Ectodermal cell (in vitro differentiated cells): ENCODE measurements around the gene ERFE.
"Not testable (repeated sequence)": the region's sequence is repeated elsewhere in the genome, so short reads cannot be mapped to it uniquely, and the experiment has no call there.

Experiments used
- H3K27ac ChIP-seq: 2 replicates; pipeline ENCODE4 v1.7.0; 2013; ENCODE audit warnings: mild to moderate bottlenecking, low read depth, low read length; ENCODE audit not compliant: insufficient read depth, poor library complexity, severe bottlenecking
- H3K27me3 ChIP-seq: 2 replicates; pipeline ENCODE4 v1.7.0; 2013; ENCODE audit warnings: mild to moderate bottlenecking, low read length; ENCODE audit not compliant: insufficient read depth, control insufficient read depth, poor library complexity, severe bottlenecking
- H3K36me3 ChIP-seq: one replicate; pipeline ENCODE4 v1.7.0; 2013; ENCODE audit warnings: low read length; ENCODE audit not compliant: control insufficient read depth, insufficient read depth
- H3K4me1 ChIP-seq: one replicate; pipeline ENCODE4 v1.7.0; 2013; ENCODE audit warnings: low read length; ENCODE audit not compliant: control insufficient read depth, insufficient read depth
- H3K4me3 ChIP-seq: 2 replicates; pipeline ENCODE4 v1.7.0; 2013; ENCODE audit warnings: low read depth, low read length, control low read depth; ENCODE audit not compliant: insufficient read depth
- H3K9me3 ChIP-seq: 2 replicates; pipeline ENCODE4 v1.7.0; 2013; ENCODE audit warnings: mild to moderate bottlenecking, low read length, moderate library complexity; ENCODE audit not compliant: control insufficient read depth
- WGBS, 2 experiments: methylation state at CpG; one replicate each; pipeline ENCODE4 v1.1.7; 2013; ENCODE audit warnings: missing lambda C conversion rate in 2 of 2; 5-methylcytosine and 5-hydroxymethylcytosine counted together

ERFE gene

GRCh38 chr2:238171072-238171431 is 12.3 kb downstream of the ERFE start:
- H3K4me3 ChIP-seq, H3K27ac ChIP-seq, H3K4me1 ChIP-seq, H3K27me3 ChIP-seq, H3K9me3 ChIP-seq: not testable (repeated sequence)
- H3K36me3 ChIP-seq, result peaks cover 25% of the 10 kb centered on the region
- 89 to 93% methylated on average over 5 of the region's 5 CpGs for WGBS, 2 experiments

- H3K9me3 ChIP-seq, result no peaks in the 10 kb centered on the region
- WGBS, 2 experiments, result 96 to 98% methylated on average over 9 of the region's 9 CpGs
- no peaks in the 10 kb centered on the region for H3K4me1 ChIP-seq
- no peak overlapping the region for H3K27ac ChIP-seq
- H3K36me3 ChIP-seq, result peaks cover 25% of the 10 kb centered on the region
- H3K4me3 ChIP-seq, result no peak overlapping the region
- no peaks in the 10 kb centered on the region for H3K27me3 ChIP-seq
Observed at GRCh38 chr2:238171575-238172187, 12.9 kb downstream of the ERFE start.

GRCh38 chr2:238172439-238172838 is 13.7 kb downstream of the ERFE start:
- Histone ChIP-seq H3K9me3 (no peaks in the 10 kb centered on the region), H3K27ac (no peak overlapping the region)
- 92 to 94% methylated on average over 14 of the region's 14 CpGs for WGBS, 2 experiments

GRCh38 chr2:238173692-238174091 is 14.9 kb downstream of the ERFE start:
- WGBS, 2 experiments, result 93 to 100% methylated on average over 2 of the region's 2 CpGs
- H3K36me3 ChIP-seq, result peaks cover 31% of the 10 kb centered on the region
- H3K27me3 ChIP-seq, result no peaks in the 10 kb centered on the region
- H3K4me3 ChIP-seq, result no peak overlapping the region
- H3K27ac ChIP-seq, result no peak overlapping the region
- no peaks in the 10 kb centered on the region for H3K4me1 ChIP-seq
- H3K9me3 ChIP-seq, result no peaks in the 10 kb centered on the region

More at GRCh38 chr2:238172439-238172838, 13.7 kb downstream of the ERFE start:
- Histone ChIP-seq H3K4me3 (no peak overlapping the region), H3K27me3 (no peaks in the 10 kb centered on the region), H3K36me3 (peaks cover 25% of the 10 kb centered on the region), H3K4me1 (no peaks in the 10 kb centered on the region)

DNA sequence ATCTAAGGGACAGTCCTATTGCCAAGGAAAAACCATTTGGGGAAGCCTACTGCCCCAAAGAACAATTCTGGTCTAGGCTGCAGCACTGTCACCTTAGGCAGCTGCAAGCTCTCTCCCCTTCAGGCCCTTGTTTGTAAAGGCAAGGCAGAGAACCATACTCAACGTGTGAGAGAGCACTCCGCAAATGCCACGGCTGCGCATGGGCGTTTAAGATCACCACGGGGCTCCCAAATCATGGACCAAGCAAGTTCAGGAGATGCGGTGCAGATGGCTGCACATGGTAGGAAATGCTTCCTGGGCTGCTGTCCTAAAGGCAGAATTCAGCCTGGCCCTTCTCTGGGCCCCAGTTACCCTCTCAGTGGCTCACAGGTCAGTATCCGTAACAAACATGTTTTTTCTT is 15.5 kb downstream of the ERFE start:
- no peak overlapping the region for H3K27ac ChIP-seq
- no peaks in the 10 kb centered on the region for H3K9me3 ChIP-seq
- peaks cover 33% of the 10 kb centered on the region for H3K36me3 ChIP-seq
- H3K4me3 ChIP-seq, result no peak overlapping the region
- 95 to 96% methylated on average over 8 of the region's 8 CpGs for WGBS, 2 experiments
- H3K4me1 ChIP-seq, result no peaks in the 10 kb centered on the region
- no peaks in the 10 kb centered on the region for H3K27me3 ChIP-seq

DNA sequence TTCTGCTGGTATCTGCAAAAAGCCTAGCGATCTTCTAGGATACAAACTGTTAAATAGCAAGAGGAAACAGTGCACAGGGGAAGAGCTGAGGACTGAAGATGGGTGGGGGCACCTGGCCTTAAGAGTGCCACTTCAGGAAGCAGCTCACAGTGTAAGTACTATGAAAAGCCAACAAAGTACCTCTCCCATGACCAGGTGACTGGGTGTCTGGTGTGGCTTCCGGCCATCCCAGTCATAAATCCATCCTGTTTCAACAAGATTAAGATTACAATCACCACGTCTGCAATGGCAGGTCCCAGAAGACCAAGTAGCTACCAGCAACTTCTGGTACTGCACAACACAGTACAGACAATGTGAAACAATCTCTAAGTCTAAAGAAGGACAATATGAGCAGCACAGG is 15.9 kb downstream of the ERFE start:
- Histone ChIP-seq H3K4me3 (no peak overlapping the region), H3K9me3 (no peaks in the 10 kb centered on the region), H3K27me3 (no peaks in the 10 kb centered on the region), H3K4me1 (no peaks in the 10 kb centered on the region), H3K27ac (no peak overlapping the region), H3K36me3 (peaks cover 33% of the 10 kb centered on the region)
- WGBS, 2 experiments, result 95 to 97% methylated on average over 3 of the region's 3 CpGs

GRCh38 chr2:238176613-238177012 is 17.8 kb downstream of the ERFE start:
- Histone ChIP-seq H3K27me3 (no peaks in the 10 kb centered on the region), H3K4me3 (no peak overlapping the region), H3K27ac (no peak overlapping the region), H3K36me3 (peaks cover 48% of the 10 kb centered on the region), H3K4me1 (no peaks in the 10 kb centered on the region), H3K9me3 (no peaks in the 10 kb centered on the region)

- 96 to 97% methylated on average over 5 of the region's 5 CpGs for WGBS, 2 experiments
- Histone ChIP-seq H3K27ac (no peak overlapping the region), H3K4me1 (no peaks in the 10 kb centered on the region), H3K9me3 (no peaks in the 10 kb centered on the region), H3K36me3 (peaks cover 66% of the 10 kb centered on the region), H3K4me3 (no peak overlapping the region), H3K27me3 (no peaks in the 10 kb centered on the region)
Observed at GRCh38 chr2:238180554-238180953, 21.8 kb downstream of the ERFE start.

GRCh38 chr2:238182362-238182761 is 23.6 kb downstream of the ERFE start:
- H3K4me1 ChIP-seq, result no peaks in the 10 kb centered on the region
- no peaks in the 10 kb centered on the region for H3K9me3 ChIP-seq
- WGBS, 2 experiments, result 96% methylated on average over 6 of the region's 6 CpGs
- H3K27ac ChIP-seq, result no peak overlapping the region
- no peak overlapping the region for H3K4me3 ChIP-seq
- H3K27me3 ChIP-seq, result no peaks in the 10 kb centered on the region
- H3K36me3 ChIP-seq, result peaks cover 71% of the 10 kb centered on the region

DNA sequence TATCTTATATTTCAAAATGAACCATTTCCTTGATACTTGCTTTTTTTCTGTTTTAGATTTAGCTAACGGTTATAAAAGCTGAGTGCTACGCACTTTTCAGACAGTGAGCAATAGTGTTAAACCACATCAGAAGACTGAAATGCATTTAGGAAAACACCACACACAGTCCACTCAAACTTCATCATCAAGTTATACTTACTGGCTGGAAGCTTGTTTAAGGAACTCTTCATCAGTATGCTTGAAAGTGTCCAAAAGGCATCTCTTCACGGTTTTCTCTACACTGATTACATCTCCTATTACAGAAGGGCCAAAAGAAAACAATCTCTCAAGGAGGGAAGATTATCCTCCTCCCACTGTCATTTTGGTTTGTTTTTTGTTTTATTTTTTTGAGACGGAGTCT is 25.1 kb downstream of the ERFE start:
- 95% methylated on average over 4 of the region's 4 CpGs for WGBS, 2 experiments
- Histone ChIP-seq H3K27ac (no peak overlapping the region), H3K9me3 (no peaks in the 10 kb centered on the region), H3K4me3 (no peak overlapping the region), H3K36me3 (peaks cover 77% of the 10 kb centered on the region), H3K4me1 (peaks cover 8% of the 10 kb centered on the region), H3K27me3 (no peaks in the 10 kb centered on the region)
